ENCODE results near the gene FBXO3. TPM values are rescaled to one million over a fixed set of nuclear protein-coding genes. Genes with fewer than 3 reads are reported as not detected.

FBXO3 gene
- total and polyA plus RNA-seq, 2 of the 8 experiments (the other 6 are each of a cell fraction or from before 2014, with no cell fraction given): 15.9 to 25.7 TPM

DNA sequence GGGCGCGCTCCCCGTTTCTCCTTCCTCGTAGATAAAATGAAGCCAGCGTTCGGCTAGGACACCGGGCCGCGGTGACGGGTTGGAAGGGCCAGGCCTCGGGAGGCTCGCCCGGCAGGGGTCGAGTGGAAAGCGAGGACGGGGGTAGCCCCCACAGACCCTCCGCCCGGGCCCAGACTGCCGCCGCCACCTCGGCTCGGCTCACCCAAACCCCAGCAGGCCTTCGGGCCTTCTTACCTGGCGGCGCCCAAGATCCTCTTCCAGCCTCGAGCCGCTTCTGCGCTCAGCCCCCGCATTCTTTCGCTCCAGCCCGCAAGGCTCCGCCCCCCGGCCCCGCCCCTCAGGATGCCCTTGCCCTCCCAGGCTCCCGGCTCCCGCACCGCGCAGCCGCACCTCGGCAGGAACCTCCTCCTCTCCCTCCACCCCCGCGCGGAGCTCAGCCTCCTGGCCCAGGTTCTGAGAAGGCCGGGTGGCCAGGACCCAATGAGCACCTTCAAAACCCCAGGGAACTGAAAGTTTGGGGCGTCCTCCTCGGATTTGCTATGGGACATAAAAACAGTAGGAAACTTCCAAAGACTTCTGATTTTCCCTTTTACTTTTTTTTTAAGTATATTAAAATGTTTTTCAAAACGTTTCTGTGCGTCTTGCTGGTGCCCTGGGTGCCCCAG, 38.0 kb downstream of the FBXO3 start, which contains the start of gene CD59 (continued):
- TF ChIP-seq CTBP2 (IDR thresholded peaks at IDR 0.05; ENCODE audit: borderline replicate concordance, insufficient read depth, insufficient read length, low read length) (no peak), ZNF274 (IDR thresholded peaks at IDR 0.05; ENCODE audit: borderline replicate concordance, extremely low read depth, low read length) (no peak), HDAC2 (IDR thresholded peaks at IDR 0.05; ENCODE audit: borderline replicate concordance in 1 of 2, low read depth in 2 of 2, low read length in 2 of 2) (no peak), SIX5 (IDR thresholded peaks at IDR 0.05; ENCODE audit: low read depth, low read length) (no peak), CEBPB (IDR thresholded peaks at IDR 0.05; ENCODE audit: low read depth, low read length) (no peak), JUN (IDR thresholded peaks at IDR 0.05; ENCODE audit: low read depth, low read length) (no peak), MAX (IDR thresholded peaks at IDR 0.05) (no peak; the same call in 1 of the 2 replicates), POLR2A (IDR thresholded peaks at IDR 0.05; ENCODE audit: control extremely low read depth in 1 of 2, low read depth in 2 of 2, low read length in 2 of 2) (peak; percentile 82 to 93), HDAC6 (IDR thresholded peaks at IDR 0.05; ENCODE audit: low read depth, low read length) (no peak), RBBP5 (IDR thresholded peaks at IDR 0.05; ENCODE audit: borderline replicate concordance, low read depth, low read length) (0 out of 2 replicates have a peak, but pooled peaks have one; percentile 13), RAD21 (IDR thresholded peaks at IDR 0.05 in 1 of 2, conservative IDR thresholded peaks at IDR 0.05 in 1 of 2; ENCODE audit: low read depth in 2 of 2, low read length in 2 of 2) (no peak), CHD1 (IDR thresholded peaks at IDR 0.05; ENCODE audit: low read depth, low read length) (no peak)
- TF ChIP-seq, protein P1, sequence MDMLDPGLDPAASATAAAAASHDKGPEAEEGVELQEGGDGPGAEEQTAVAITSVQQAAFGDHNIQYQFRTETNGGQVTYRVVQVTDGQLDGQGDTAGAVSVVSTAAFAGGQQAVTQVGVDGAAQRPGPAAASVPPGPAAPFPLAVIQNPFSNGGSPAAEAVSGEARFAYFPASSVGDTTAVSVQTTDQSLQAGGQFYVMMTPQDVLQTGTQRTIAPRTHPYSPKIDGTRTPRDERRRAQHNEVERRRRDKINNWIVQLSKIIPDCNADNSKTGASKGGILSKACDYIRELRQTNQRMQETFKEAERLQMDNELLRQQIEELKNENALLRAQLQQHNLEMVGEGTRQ (IDR thresholded peaks at IDR 0.05; ENCODE audit: low read length): no peak

All from H1 (cell line).